HG03196 (cell line): ENCODE measurements around the gene COPS7A.
A peak's percentile ranks its signal among the peaks of the same experiment; 100 is the strongest.

Experiments used
- ATAC-seq: cut with Tn5 transposase; IDR thresholded peaks from one replicate; pipeline ENCODE4 v1.9.1; 2021; ENCODE audit not compliant: unreplicated experiment

The COPS7A gene

GRCh38 chr12:6723607-6724408 lies at the start of gene COPS7A:
Gene COPS7A, plus strand, starts transcription at chr12:6724046. Its CDS starts 611 bp downstream, at chr12:6724657.
- ATAC-seq: peak; percentile 93

- ATAC-seq: no peak
These were observed 46.9 kb upstream of the COPS7A start for GRCh38 chr12:6676962-6677361.

- ATAC-seq: no peak
These were observed 39.2 kb upstream of the COPS7A start for GRCh38 chr12:6684609-6685008.

GRCh38 chr12:6685814-6686213 lies 38.0 kb upstream of the COPS7A start:
- no peak for ATAC-seq

GRCh38 chr12:6688543-6688998 lies 35.3 kb upstream of the COPS7A start:
- ATAC-seq: peak; percentile 34

GRCh38 chr12:6688999-6689882 lies 34.6 kb upstream of the COPS7A start, which contains the start of gene ZNF384:
Gene ZNF384, minus strand, starts transcription at chr12:6689375. Its CDS starts 9,855 bp downstream, at chr12:6679520.
- ATAC-seq: peak; percentile 87

GRCh38 chr12:6691473-6691872 lies 32.4 kb upstream of the COPS7A start:
- no peak for ATAC-seq

GRCh38 chr12:6692888-6693287 lies 31.0 kb upstream of the COPS7A start:
- no peak for ATAC-seq

- no peak for ATAC-seq
These were observed 30.0 kb upstream of the COPS7A start for GRCh38 chr12:6693832-6694355.

GRCh38 chr12:6694701-6695100 lies 29.1 kb upstream of the COPS7A start:
- no peak for ATAC-seq

GRCh38 chr12:6695313-6696045 lies 28.4 kb upstream of the COPS7A start:
- no peak for ATAC-seq

GRCh38 chr12:6696690-6697583 lies 26.9 kb upstream of the COPS7A start:
- ATAC-seq: no peak

- no peak for ATAC-seq
These were observed 26.1 kb upstream of the COPS7A start for GRCh38 chr12:6697584-6698351.

- no peak for ATAC-seq
These were observed 25.3 kb upstream of the COPS7A start for GRCh38 chr12:6698352-6699046.

GRCh38 chr12:6699259-6699988 lies 24.4 kb upstream of the COPS7A start:
- ATAC-seq: no peak

- ATAC-seq: no peak
These were observed 23.7 kb upstream of the COPS7A start for GRCh38 chr12:6699989-6700645.

- ATAC-seq: no peak
These were observed 23.2 kb upstream of the COPS7A start, which contains the start of gene PIANP for GRCh38 chr12:6700646-6701051. Gene PIANP, minus strand, starts transcription at chr12:6700815. Its CDS starts 2,754 bp downstream, at chr12:6698061.
